Esophagus squamous epithelium (tissue), 5 donors: ENCODE measurements around the gene PLEKHG4B. TPM values are rescaled to one million over a fixed set of nuclear protein-coding genes. Genes with fewer than 3 reads are reported as not detected.
A peak's percentile ranks its signal among the peaks of the same experiment; 100 is the strongest.

Experiments used
- DNase-seq: peaks from one replicate; lab custom pipeline; 2025; lab: John Stamatoyannopoulos, UW
- H3K27ac ChIP-seq, 4 donors: fragments of 200-600 bp; sonication (generic); one replicate each; pipeline ENCODE4 v1.5.1; 2016 to 2019; ENCODE audit warnings: mild to moderate bottlenecking in 1 of 4
- H3K27me3 ChIP-seq, 4 donors: fragments of 200-600 bp; sonication (generic); 1 replicate in 3 of 4; 2 replicates in 1 of 4; pipeline versions ENCODE4 v1.5.1 to v1.6.0; 2017 to 2021; ENCODE audit warnings: antibody characterized with exemption in 1 of 4
- H3K36me3 ChIP-seq, 3 donors: fragments of 200-600 bp; sonication (generic); one replicate each; pipeline ENCODE4 v1.5.1; 2016 to 2019
- H3K4me1 ChIP-seq, 3 donors: fragments of 200-600 bp; sonication (generic); one replicate each; pipeline ENCODE4 v1.5.1; 2017 to 2019
- H3K4me3 ChIP-seq, 4 donors: fragments of 200-600 bp; sonication (generic); 1 replicate in 3 of 4; 2 replicates in 1 of 4; pipeline ENCODE4 v1.5.1; 2016 to 2019; ENCODE audit warnings: mild to moderate bottlenecking in 2 of 4, moderate library complexity in 1 of 4
- H3K9me3 ChIP-seq, 3 donors: fragments of 200-600 bp; sonication (generic); one replicate each; pipeline ENCODE4 v1.5.1; 2016 to 2019
- CTCF ChIP-seq, 6 experiments: fragments of 450-650 bp in 4 of 6; fragments of 200-600 bp in 2 of 6; sonication (generic) in 2 of 6; IDR thresholded peaks; one replicate each; pipeline ENCODE4 v1.5.1; 2016 to 2019; ENCODE audit warnings: antibody characterized with exemption in 6 of 6, mild to moderate bottlenecking in 4 of 6, moderate library complexity in 4 of 6
- POLR2A ChIP-seq, 4 donors: fragments of 450-650 bp; IDR thresholded peaks; one replicate each; pipeline ENCODE4 v1.6.1; 2017; ENCODE audit warnings: antibody characterized with exemption in 4 of 4, mild to moderate bottlenecking in 4 of 4, moderate library complexity in 3 of 4
- WGBS, 2 donors: methylation state at CpG; one replicate each; pipeline ENCODE4 v1.1.5; 2018; 5-methylcytosine and 5-hydroxymethylcytosine counted together
- intact Hi-C: fragments of 100-400 bp; cut with DNase I; formaldehyde crosslinking; loops from one replicate; pipeline ENCODE4 v1.15.0; 2022
- total RNA-seq, 4 donors: library from RNA; depleted of rRNA; stranded (reverse); fragments of >200 nt; gene quantifications; one replicate each; pipeline ENCODE4 v1.1.0, GENCODE V29; 2016
- donor health status: DM: yes; HTN: yes; CAD: no.

The PLEKHG4B gene
- total RNA-seq, 4 donors from 2014 or later: 0.12 to 1.2 (median 0.21) TPM

- Histone ChIP-seq H3K27me3 (peaks cover 0 to 70% (median 2%) of the 10 kb centered on the region in 4 donors), H3K36me3 (no peaks in the 10 kb centered on the region), H3K27ac (no peak overlapping the region), H3K4me1 (no peaks in the 10 kb centered on the region), H3K9me3 (no peaks in the 10 kb centered on the region), H3K4me3 (no peak overlapping the region)
- intact Hi-C loops: no loop called here
- no peak for DNase-seq
- TF ChIP-seq CTCF (IDR thresholded peaks at IDR 0.05) (no peak), POLR2A (IDR thresholded peaks at IDR 0.05) (no peak)
- WGBS, 2 donors: 87 to 88% methylated on average over 10 to 16 of the region's 22 CpGs
These were observed 6.5 kb upstream of the PLEKHG4B start for GRCh38 chr5:85334-85995.

- Histone ChIP-seq H3K36me3 (no peaks in the 10 kb centered on the region), H3K9me3 (no peaks in the 10 kb centered on the region), H3K27ac (no peak overlapping the region), H3K4me3 (no peak overlapping the region), H3K4me1 (peaks cover 0 to 13% (median 3%) of the 10 kb centered on the region in 3 donors), H3K27me3 (peaks cover 0 to 85% (median 4%) of the 10 kb centered on the region in 4 donors)
- WGBS, 2 donors: 79 to 88% methylated on average over 10 to 15 of the region's 17 CpGs
- intact Hi-C loops: no loop called here
- no peak for DNase-seq
- no peak for TF ChIP-seq CTCF (IDR thresholded peaks at IDR 0.05)
- TF ChIP-seq POLR2A (IDR thresholded peaks at IDR 0.05): no peak
These were observed 2.4 kb upstream of the PLEKHG4B start for GRCh38 chr5:89337-90286.

- 54 to 59% methylated on average over 11 to 13 of the region's 18 CpGs for WGBS, 2 donors
- H3K9me3 ChIP-seq: no peaks in the 10 kb centered on the region
- H3K4me3 ChIP-seq: peak overlapping the region in 1 of 4 donors; percentile 59
- intact Hi-C loops: no loop called here
- no peak overlapping the region for H3K27ac ChIP-seq
- peaks cover 0 to 90% (median 4%) of the 10 kb centered on the region in 4 donors for H3K27me3 ChIP-seq
- H3K4me1 ChIP-seq: peaks cover 0 to 13% (median 3%) of the 10 kb centered on the region in 3 donors
- TF ChIP-seq CTCF (IDR thresholded peaks at IDR 0.05): no peak
- TF ChIP-seq POLR2A (IDR thresholded peaks at IDR 0.05): no peak
- no peak for DNase-seq
- H3K36me3 ChIP-seq: no peaks in the 10 kb centered on the region
These were observed 1.1 kb upstream of the PLEKHG4B start for GRCh38 chr5:90590-91547.

GRCh38 chr5:92401-93220 is 643 bp downstream of the PLEKHG4B start:
- no peak for TF ChIP-seq POLR2A (IDR thresholded peaks at IDR 0.05)
- TF ChIP-seq CTCF (IDR thresholded peaks at IDR 0.05): no peak
- no peak overlapping the region for H3K27ac ChIP-seq
- intact Hi-C loops: no loop called here
- peaks cover 0 to 13% (median 3%) of the 10 kb centered on the region in 3 donors for H3K4me1 ChIP-seq
- H3K36me3 ChIP-seq: no peaks in the 10 kb centered on the region
- DNase-seq: no peak
- H3K4me3 ChIP-seq: peak overlapping the region in 1 of 4 donors; percentile 48
- H3K27me3 ChIP-seq: peaks cover 0 to 92% (median 4%) of the 10 kb centered on the region in 4 donors
- no peaks in the 10 kb centered on the region for H3K9me3 ChIP-seq
- WGBS, 2 donors: 19 to 24% methylated on average over 11 to 12 of the region's 37 CpGs
